NCI-H2029 (cell line): ENCODE results near the gene C17orf107.
A peak's percentile ranks its signal among the peaks of the same experiment; 100 is the strongest.

Experiments
- DNase-seq: peaks from one replicate; lab custom pipeline; 2025; lab: John Stamatoyannopoulos, UW

Gene C17orf107

DNA sequence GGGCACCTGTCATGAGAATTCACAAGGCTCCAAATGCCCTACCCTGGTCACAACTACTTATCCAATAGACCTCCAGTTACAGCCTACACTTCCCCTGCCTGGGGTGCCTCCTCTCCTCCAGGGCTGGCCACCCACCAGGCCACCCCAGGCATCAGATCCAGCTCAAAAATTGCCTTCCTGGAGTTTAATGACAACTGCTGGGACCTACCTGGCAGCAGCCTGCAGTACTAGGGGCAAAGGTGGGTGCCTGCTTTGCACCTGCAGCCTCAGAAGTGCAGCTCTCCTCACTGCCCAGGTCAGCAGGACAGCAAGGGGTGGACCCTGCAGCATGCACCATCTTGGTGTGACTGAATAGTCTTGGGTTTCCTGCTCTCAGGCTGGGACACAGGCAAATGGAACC is 36.3 kb downstream of the C17orf107 start:
- no peak for DNase-seq

DNA sequence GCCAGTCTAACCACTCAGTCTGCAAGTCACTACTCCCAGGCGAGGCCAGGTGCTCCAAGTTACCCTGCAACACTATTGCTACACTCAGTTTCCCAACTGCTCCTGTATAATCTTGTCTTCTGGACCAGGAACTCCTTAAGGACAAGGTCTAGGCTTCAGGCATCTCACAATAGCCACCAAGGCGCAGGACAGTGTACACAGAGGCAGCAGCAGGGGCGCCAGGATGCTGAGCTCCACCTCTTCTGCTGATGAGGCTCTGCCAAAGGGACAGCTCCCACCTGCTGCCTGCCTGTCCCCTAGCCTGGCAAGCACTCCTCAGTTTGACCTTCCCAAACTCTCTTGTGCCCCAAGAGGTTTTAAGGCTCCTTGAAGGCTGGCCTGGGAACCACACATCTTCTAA is 37.1 kb downstream of the C17orf107 start:
- no peak for DNase-seq

DNA sequence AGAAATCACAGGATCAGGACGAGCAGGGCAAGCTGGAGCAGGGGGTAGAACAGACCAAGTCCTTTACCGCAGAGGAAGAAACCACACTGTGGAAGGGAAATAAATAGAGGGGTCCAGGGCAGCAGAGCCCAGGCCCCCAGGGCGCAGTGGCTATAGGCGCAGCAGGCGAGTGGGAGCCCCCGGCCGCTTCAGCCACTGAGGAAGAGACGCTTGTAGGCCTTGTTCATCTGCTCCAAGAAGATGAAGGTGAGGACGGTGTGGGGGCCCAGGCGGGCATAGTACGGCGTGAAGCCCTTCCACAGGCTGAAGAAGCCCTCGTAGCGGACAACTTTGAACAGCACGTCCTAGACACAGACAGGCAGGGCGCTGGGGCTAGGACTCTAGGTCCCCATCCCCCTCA is 38.2 kb downstream of the C17orf107 start:
- no peak for DNase-seq

DNA sequence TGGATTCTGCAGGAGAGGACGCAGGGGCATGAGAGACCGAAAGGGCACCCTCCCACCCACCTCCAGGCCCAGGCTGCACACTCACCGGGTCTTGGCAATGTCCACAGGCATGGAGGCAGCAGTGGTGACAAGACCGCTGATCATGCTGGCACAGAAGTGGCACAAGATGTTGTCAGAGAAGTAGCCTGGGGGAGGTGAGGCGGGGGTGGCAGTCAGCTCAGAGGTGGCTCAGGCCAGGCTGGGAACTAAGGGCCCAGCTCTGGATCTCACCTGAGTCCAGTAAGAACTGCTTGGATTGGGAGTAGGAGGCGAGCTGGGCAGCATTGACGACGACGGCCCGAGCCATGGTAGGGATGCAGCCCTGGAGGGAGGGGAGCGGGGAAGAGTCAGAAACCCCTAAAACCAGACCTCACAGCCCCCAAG is 38.7 kb downstream of the C17orf107 start:
- no peak for DNase-seq

DNA sequence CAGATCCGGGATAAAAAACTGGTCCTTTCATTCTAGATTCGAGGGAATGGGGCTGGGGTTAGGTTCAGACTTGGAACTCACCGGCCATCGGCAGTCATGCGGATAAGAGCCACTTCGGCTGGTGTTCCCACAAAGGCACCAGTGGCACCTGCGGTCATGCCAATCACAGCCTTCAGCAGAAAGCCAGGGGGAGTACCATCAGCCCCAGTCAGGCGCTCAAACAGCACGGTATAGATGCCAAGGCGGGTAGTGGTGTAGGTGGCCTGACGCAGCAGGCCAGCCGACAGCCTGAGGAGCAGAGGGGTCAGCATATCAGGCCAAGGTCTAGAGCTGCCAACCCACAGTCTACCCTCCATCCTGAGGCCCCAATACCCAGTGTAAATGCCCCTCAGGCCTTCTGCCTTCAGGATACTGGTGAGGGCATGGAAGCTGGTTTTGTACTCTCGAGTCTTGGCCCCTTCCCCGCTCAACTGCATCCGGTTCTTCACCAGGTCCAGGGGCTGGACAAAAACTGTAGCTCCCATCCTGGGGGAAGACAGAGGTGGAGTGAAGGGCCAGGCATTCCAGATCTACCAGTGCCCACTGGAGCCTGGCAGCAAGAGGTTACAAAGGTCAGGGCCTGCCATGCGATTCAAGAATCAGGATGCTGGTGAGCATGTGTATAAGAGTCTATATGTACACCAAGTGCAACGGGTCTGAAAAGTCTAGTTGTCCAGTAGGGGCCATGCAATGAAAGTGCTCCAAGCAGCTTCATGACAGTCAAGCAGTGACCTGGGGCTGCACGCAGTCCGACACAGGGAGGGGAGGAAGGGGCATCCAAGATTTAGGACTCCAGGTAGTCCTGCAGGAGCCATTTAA is 39.6 kb downstream of the C17orf107 start:
- DNase-seq = no peak

DNA sequence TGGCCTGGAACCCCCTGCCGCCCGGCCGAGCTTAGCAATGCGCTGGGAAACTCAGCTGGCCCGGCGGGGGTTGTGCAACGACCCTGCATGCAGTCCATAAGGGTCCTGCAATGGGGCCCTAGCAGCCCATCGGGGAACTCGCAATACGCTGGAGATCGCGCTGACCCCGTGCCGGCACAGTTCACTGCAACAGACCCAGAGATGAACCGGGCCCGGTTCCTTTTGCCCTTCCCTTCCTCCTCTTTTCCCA is 40.1 kb downstream of the C17orf107 start:
- no peak for DNase-seq

DNA sequence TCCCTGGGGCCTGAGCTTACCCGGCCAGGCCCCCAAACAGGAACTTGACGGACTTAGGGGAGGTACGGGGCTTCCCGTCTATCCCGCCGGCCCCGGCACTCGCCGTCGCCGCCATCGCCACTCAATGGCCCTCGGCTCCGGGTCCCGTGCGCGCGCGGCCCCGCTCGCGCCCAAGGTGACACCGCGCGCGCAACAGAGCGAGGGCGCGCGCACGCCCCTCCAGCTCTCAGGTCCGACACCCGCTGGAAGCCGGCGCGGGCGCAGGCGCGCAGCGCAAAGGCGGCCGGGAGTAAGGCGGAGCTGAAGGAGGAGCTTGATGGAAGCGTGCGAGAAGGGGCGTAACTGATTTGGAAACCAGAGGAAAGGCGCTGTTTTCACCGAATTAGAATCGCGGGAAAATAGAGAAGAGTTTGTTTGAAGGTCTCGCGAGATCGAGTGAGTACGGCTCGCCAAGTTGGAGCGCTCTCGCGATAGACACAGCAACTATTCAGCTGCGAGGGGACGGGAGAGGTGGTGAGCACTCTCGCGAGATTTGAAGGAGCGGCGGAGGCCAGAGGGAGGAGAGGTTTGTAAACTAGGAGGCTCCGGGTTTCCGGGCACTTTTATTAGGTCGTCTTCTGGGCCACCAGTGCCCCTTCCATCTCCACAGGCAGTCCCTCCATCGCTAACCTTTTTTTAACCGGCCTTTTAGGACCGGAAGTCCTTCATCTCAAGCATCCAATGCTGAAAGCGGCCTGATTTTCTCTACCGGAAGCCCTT is 40.6 kb downstream of the C17orf107 start, which contains the start of the genes RNF167 and SLC25A11:
TSS of gene RNF167 (plus strand) at position 473 of the 759 bp plus-strand sequence. CDS start 642 bp downstream, outside the sequence.
TSS of gene SLC25A11 (minus strand) at position 251 of the 759 bp plus-strand sequence. CDS start at position 115, 136 bp downstream.
- peak; percentile 93 for DNase-seq

DNA sequence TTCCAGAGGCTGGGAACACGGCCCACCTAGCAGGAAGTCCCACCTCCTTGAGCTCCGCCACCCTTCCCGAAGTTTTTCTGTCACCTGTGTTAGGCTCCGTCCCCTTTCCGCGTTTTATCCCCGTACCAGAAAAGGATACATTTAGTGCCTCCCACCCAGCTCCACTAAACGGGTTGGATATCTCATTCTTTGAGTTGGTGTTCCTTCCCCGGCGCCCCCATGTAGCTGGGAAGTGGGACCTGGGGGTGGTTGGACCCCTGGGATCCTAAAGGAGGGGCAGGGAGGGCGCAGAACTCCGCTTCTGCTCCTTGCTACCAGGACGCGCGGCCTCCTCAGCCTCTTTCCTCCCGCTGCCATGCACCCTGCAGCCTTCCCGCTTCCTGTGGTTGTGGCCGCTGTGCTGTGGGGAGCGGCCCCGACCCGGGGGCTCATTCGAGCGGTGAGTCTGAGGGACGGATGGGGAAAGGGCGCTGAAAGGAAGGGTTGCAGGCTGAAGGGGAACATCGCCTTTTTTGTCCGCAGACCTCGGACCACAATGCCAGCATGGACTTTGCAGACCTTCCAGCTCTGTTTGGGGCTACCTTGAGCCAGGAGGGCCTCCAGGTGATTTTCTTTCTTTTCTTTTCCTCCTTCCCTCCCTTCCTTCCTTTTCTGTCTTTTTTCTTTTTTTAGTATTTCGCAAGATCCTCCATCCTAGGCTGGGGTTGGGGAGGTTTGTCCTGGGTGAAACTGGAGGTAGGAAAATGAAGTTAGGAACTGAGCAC is 41.4 kb downstream of the C17orf107 start:
- no peak for DNase-seq

DNA sequence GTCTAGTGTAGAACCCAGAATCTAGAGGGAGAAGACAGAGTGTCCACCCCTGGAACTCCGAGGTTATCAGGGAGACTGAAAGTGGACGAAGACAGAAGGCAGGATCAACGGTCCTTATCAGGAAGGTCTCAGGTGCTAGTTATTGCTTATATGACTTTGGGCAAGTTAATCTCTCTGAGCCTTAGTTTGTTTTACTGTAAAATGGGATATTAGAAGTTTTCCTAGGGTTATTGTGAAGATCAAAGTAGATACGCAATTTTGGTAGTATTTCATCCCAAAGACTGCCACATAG is 41.9 kb downstream of the C17orf107 start:
- no peak for DNase-seq

DNA sequence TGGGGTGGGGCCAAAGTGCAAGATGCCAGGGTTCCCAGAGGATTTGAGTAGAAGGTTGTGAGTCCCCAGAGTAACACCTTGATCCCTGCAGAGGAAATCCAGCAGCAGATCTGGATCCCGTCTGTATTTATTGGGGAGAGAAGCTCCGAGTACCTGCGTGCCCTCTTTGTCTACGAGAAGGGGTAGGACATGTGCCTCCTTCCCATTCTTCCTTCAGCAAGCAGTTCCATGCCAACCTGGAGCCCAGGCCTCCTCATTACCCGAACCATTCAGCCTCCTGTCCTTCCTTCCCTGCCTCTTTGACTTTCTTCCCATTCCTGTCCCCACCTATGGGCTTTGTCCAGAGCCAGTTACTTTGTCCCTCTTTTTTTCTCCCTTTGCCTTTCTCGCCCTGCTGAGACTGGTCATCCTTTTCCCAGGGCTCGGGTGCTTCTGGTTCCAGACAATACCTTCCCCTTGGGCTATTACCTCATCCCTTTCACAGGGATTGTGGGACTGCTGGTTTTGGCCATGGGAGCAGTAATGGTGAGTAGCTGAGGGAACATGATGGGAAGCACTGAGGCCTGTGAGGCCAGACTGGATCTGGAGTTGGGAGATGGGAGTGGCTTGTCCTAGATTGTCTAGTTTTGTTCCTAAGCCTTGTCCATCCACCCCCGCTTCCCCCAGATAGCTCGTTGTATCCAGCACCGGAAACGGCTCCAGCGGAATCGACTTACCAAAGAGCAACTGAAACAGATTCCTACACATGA is 43.6 kb downstream of the C17orf107 start:
- DNase-seq = no peak

DNA sequence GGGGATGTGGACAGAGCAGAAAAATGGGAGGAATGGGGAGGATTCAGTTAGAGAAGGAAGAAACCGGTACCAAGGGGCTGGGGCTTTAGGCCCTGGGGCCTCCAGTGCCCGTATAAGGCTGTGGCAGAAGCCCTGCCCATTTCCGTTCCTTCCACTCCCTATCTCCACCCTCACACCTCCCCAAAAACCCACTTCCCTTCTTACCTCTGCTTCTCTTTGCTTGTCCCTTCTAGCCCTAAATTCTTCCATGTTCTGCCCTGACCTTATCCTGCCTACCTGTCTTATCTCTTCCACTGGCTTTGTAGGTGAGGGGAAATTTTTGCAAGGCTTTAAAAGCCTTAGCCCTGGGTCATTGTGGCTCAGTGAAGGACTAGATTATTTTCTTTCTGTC is 44.8 kb downstream of the C17orf107 start:
- DNase-seq = no peak

DNA sequence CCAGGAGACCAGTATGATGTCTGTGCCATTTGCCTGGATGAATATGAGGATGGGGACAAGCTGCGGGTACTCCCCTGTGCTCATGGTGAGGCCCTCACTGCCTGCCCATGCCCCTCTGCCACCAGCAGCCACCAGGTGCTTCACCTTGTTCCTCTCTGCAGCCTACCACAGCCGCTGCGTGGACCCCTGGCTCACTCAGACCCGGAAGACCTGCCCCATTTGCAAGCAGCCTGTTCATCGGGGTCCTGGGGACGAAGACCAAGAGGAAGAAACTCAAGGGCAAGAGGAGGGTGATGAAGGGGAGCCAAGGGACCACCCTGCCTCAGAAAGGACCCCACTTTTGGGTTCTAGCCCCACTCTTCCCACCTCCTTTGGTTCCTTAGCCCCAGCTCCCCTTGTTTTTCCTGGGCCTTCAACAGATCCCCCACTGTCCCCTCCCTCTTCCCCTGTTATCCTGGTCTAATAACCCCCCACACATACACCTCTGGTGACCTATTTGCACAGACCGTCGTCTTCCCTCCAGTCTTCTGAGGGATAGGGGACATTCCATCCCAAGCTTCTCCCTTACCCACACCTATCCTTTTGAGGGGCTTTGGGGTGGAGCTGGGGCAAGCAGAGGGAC is 45.3 kb downstream of the C17orf107 start:
- DNase-seq = no peak

DNA sequence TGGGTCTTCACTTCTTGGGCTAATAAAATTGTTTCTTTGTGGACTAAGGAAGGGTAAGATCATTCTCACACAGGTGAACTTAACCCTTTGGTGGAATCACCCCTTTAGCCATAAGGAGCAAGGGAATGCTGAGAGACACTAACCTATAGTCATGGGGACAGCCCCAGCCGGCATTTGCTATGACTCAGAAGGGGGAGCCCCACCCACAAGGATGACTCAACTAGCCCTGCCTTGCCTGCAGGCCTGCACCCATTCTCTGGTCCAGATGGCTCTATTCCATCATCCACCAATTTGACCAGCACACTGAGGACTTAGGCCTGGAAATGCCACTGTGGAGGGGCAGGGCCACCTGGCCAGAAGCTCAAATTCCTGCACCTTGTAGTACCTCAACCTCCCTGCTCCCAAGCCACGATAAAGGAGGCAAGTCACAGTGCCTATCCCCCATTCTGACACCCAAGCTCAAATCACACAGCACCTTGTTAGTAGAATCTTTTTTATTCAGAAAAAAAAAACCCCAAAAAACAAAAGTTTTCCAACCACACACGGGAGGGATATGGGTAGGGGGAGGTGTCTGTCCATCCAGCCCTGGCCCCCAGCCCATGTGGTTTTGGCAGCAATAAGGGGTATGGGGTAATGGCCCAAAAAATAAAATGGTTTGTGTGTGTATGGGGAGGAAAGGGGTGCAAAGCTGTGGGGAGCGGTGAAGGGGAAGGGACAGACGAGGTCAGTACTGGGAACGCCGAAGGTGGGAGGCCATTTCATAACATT is 46.0 kb downstream of the C17orf107 start:
- DNase-seq = no peak

DNA sequence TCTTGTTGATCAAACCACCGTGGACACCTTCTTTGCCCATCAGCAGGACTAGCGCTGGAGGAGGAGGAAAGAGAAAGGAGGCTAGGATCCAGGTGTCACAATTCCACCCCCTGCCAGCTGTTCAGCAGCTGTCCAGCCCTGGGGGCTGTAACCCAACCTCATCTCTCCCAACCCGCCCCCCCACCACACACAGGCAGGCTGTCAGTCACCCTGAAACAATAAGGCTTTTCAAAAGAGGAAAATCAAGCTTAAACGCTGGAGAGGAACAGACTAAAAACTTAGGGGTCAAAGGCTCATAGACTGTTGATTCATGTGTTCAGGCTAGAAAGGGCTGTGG is 46.6 kb downstream of the C17orf107 start:
- no peak for DNase-seq

DNA sequence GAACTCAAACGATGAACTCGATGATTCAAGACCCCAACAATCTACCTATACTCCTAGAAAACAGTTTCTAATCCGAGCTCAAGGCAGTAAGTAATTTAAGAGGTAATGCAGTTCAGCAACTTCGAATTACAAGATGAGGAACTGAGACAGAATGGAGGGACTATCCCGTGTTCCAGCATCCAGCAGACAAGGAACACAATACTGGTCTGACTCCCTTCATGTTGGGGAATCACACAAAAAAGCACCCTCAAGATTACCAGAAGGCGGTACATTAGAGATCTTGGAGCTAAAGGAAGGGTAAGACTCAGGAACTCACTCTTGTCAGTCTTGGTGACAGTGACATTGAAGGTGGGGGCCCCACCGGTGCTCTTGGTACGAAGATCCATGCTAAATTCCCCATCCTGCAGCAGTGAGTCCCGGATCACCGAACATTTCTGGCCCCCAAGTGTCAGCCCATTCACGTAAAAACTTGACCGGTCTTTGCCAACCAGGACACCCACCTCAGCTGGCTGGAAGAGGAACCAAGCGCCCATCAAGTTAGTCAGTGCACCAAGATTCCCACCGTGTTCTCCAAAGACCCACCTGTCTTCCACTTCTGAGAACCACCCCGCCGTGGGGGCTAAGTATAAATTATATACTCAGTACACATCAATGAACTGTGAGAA is 47.1 kb downstream of the C17orf107 start:
- DNase-seq = no peak

DNA sequence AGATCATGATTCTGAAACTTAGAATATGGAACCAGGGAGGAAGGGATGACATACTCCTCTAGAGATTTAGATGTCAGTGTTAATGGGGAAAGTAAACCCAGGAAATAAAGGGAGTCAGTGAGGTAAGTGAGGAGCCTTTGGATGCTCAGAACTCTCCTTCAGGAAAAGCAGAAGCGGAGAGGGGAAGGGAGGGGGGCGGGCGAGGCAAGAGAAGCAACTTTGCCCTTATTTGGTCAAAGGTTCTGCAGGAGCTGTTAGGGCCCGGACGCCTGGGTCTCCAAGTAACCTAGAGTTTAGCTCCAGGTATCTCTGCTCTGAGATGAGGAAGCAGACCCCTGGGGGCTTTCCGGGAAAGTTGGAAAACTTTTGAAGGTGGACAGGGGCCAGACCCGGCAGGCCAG is 47.7 kb downstream of the C17orf107 start:
- no peak for DNase-seq

DNA sequence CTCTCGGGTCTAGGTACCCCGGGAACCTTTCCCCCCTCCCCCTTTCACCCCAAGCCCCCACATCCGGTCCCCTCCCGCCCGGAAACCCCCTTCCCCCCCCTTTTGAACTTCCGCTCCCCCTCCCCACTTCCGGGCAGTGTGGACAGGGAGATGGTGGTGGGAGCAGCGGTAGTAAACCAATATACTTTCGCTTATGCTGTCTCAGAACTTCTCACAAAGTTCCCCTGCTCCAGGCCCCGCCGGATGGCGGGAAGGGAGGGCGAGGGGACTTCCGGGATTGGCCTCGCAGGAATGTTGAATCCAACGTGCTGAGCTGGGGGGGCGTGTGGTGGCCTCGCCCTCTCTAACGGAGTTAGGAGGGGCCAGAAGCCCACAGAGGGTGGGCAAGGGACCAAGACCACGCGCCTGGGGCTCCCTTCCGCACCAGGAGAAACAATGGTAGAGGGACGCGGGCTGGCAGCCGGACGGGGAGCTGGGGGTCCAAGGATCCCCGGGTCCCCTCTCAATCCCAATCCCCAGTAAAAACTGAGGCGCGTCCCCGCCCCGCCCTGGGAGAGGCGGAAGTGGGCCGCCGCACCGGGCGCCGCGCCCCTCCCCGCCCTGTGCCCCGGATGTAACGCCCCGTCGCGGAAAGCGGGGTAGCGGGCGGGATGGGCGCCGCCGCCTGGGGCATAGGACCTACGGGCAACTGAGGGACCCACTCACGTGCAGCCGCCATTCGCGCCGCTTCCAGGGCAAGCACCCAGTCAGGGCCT is 48.3 kb downstream of the C17orf107 start:
- DNase-seq = no peak

DNA sequence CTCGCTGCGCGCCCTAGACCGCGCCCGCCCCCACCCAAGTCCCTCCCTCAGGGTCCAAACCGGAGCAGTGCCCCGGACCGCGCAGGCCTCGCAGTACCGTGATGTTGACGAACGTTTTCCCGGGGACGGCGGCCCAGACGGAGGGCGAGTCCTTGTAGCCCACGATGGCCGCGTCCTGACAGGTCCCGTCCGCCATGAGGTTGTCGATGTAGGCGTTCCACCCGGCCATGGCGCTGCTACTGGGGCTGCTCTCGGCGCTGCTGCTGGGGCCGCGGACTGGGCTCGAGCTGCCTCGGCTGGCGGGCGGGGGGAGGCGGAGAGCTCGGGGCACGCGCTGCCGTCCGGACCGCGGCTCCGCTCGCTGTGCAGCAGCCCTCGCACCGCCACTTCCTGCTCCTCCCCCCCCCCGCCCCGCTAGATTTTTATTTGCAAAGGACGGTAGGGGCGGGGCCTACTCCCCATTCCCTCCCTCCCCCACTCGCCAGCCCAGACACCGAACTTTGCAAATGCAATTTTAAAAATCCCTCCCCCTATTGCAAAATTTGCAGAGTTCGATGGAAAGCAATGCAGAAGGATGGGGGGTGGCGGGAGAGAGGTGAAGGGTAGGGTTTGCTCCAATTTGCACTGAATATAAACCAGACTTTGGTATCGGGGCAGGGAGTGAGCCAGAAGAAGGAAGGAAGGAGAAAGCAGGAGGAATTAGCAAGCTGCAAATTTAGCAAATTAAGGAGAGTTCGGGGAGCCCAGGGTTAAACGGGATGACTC is 49.0 kb downstream of the C17orf107 start, which contains the start of gene PFN1:
TSS of gene PFN1 (minus strand) at position 365 of the 765 bp plus-strand sequence. CDS start at position 229, 136 bp downstream.
- DNase-seq = peak; percentile 69

DNA sequence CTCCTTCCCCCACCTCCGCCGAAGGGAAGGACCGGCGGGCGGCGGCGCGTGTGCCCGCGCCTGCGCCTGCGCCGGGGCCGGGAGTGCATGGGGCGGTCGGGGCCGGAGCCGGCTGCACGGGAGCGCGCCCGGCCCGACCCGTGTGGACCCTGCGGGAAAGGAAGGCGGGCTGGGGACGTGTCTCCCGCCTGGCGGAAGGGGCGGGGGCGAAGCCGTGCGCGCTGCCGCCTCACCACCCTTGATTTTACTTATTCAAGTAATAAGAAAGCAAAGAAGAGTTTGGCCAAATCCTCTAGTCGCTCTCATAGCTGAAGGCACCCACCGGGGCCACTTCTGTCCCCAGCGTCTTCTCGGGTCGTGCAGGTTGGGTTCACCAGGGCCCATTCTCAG is 49.6 kb downstream of the C17orf107 start:
- DNase-seq = peak; percentile 69
